Measurements from ENCODE around the gene SPAG7.

DNA sequence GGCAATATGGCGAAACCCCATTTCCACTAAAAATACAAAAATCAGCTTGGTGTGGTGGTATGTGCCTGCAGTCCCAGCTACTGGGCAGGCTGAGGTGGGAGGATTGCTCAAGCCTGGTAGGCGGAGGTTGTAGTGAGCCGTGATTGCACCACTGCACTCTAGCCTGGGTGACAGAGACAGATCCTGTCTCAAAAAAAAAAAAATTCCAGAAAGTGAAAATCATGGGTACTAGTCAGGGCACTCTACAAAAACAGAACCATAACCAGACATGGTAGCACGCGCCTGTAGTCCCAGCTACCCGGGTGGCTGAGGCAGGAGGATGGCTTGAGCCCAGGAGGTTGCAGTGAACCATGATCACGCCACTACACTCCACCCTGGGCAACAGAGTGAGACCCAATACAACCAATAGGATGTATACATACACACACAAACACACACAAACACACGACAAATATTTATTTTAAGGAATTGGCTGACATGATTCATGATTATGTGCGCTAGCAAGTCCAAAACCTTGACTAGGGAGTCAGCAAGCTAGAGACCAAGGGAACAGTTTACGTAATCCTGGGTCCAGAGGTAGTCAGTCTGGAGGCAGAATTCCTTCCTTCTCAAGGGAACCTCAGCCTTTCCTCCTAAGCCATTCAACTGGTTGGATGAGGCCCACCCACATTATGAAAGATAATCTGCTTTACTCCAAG is 47.1 kb downstream of the SPAG7 start:
- TF ChIP-seq CTCF (IDR thresholded peaks at IDR 0.05 in 4 of 5, conservative IDR thresholded peaks at IDR 0.05 in 1 of 5) (no peak), POLR2A (IDR thresholded peaks at IDR 0.05) (no peak)

All from gastrocnemius medialis (tissue), 4 donors.